Colonic mucosa (tissue), 4 donors: Measurements from ENCODE around the gene TMEM187. TPM values are rescaled to one million over a fixed set of nuclear protein-coding genes. Genes with fewer than 3 reads are reported as not detected.

ENCODE experiments used
- DNase-seq: peaks from one replicate; pipeline ENCODE4 v3.0.0-alpha.2; 2020
- H3K27ac ChIP-seq: fragments of 200-600 bp; one replicate; pipeline ENCODE4 v1.8.0; 2021
- H3K27me3 ChIP-seq: fragments of 200-600 bp; one replicate; pipeline ENCODE4 v1.8.0; 2021
- H3K36me3 ChIP-seq: fragments of 200-600 bp; one replicate; pipeline ENCODE4 v1.8.0; 2021
- H3K4me1 ChIP-seq: fragments of 200-600 bp; one replicate; pipeline ENCODE4 v1.8.0; 2021; ENCODE audit warnings: mild to moderate bottlenecking
- H3K4me3 ChIP-seq: fragments of 200-600 bp; one replicate; pipeline ENCODE4 v1.8.0; 2021
- H3K9ac ChIP-seq, 2 donors: one replicate each; pipeline ENCODE4 v1.7.0; 2013; ENCODE audit warnings: control low read depth in 2 of 2, low read depth in 2 of 2, low read length in 2 of 2
- H3K9me3 ChIP-seq: fragments of 200-600 bp; one replicate; pipeline ENCODE4 v1.8.0; 2021
- CTCF ChIP-seq: fragments of 200-600 bp; IDR thresholded peaks from one replicate; pipeline ENCODE4 v1.8.0; 2022; ENCODE audit warnings: antibody characterized with exemption, mild to moderate bottlenecking
- intact Hi-C: fragments of 100-400 bp; cut with DNase I; formaldehyde crosslinking; loops from one replicate; pipeline ENCODE4 v1.14.1; 2022
- total RNA-seq, 2 donors: library from RNA; stranded (reverse); fragmentation: NEBNext Ultra II Directional in 1 of 2; extraction: Animal tissue kit (Norgen Biotek cat#: 25700) in 1 of 2; gene quantifications; one replicate each; pipeline ENCODE4 v1.2.1, GENCODE V29; 2021
- donor health status: healthy.
- donor health status: DM: no; HTN: no; CAD: no.
- donor health status: DM: no; HTN: no; CAD: no.

TMEM187 gene
- total RNA-seq, 2 donors from 2014 or later: 8.7 to 19.2 TPM

- TF ChIP-seq CTCF: no peak
- Histone ChIP-seq H3K9me3 (no peaks in the 10 kb centered on the region), H3K27me3 (no peaks in the 10 kb centered on the region), H3K4me1 (no peaks in the 10 kb centered on the region), H3K36me3 (no peaks in the 10 kb centered on the region), H3K9ac (no peak overlapping the region), H3K27ac (no peak overlapping the region), H3K4me3 (no peak overlapping the region)
- no peak for DNase-seq
- intact Hi-C loops: no loop called here
Observed at GRCh38 chrX:154021131-154021611, 48.6 kb downstream of the TMEM187 start.

GRCh38 chrX:154022108-154022507 is 49.6 kb downstream of the TMEM187 start:
- no peaks in the 10 kb centered on the region for H3K4me1 ChIP-seq
- intact Hi-C loops: no loop called here
- DNase-seq: no peak
- TF ChIP-seq CTCF: no peak
- no peak overlapping the region for H3K27ac ChIP-seq
- no peaks in the 10 kb centered on the region for H3K36me3 ChIP-seq
- no peak overlapping the region for H3K4me3 ChIP-seq
- no peaks in the 10 kb centered on the region for H3K9me3 ChIP-seq
- no peaks in the 10 kb centered on the region for H3K27me3 ChIP-seq
- H3K9ac ChIP-seq: no peak overlapping the region

DNA sequence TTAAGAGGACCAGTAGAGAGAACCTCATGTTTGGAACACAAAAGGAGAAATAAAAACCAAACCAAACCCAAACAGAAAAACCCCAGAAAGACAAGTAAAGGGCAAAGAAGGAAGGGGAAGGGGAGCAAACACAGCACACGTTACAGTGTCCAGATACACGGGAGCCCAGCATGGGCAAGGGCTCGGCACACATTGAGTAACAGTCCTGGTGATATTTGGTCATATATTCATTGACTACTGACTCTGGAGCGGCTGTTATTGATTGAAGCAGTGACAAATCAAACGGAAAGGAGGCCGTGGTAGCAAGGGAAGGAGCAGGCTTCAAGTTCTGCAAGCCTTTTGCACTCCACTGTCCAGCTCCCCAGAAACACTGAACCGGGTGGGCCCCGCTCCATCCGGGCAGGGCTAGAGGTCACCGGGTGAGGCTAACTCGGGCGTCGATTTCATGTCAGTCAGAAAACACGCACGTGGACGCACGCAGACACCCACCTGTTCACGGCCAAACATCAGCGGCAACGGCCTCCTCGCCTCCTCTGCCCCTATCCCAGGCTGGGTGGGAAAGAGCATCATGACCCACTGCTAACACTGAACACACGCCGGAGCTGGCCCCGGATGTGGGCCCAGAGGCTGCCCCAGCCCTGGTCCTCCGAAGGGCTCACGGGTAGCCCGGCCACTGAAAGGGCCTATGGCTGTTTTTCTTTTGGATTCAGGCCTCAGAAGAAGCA is 50.9 kb downstream of the TMEM187 start:
- intact Hi-C loops: no loop called here
- Histone ChIP-seq H3K4me3 (no peak overlapping the region), H3K36me3 (no peaks in the 10 kb centered on the region), H3K9me3 (no peaks in the 10 kb centered on the region), H3K27ac (no peak overlapping the region), H3K4me1 (no peaks in the 10 kb centered on the region), H3K27me3 (no peaks in the 10 kb centered on the region), H3K9ac (no peak overlapping the region)
- DNase-seq: no peak
- no peak for TF ChIP-seq CTCF

DNA sequence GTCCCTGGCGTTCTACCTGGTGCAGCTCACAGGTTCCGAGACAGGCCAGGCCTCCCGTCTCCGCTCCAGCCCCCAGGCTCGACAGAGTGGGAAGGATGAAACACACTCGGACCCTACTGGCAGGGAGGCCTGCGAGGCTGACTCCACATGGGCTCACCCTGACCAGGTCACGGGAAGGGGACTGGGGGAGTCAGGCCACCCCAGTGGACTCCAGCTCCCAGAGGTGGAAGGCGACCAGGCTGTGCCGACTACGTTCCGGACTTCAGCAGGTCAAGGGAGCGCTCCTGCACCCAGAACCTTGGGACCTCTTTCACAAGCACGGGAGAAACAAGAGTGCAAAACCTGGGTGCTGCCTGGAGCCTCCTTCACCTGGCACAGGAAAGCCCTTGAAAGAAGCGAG is 51.7 kb downstream of the TMEM187 start:
- TF ChIP-seq CTCF: no peak
- H3K36me3 ChIP-seq: no peaks in the 10 kb centered on the region
- H3K9ac ChIP-seq: no peak overlapping the region
- H3K27me3 ChIP-seq: no peaks in the 10 kb centered on the region
- H3K4me1 ChIP-seq: no peaks in the 10 kb centered on the region
- intact Hi-C loops: no loop called here
- H3K27ac ChIP-seq: no peak overlapping the region
- no peak for DNase-seq
- H3K9me3 ChIP-seq: no peaks in the 10 kb centered on the region
- H3K4me3 ChIP-seq: no peak overlapping the region

- H3K4me1 ChIP-seq: no peaks in the 10 kb centered on the region
- intact Hi-C loops: no loop called here
- no peak overlapping the region for H3K9ac ChIP-seq
- no peaks in the 10 kb centered on the region for H3K27me3 ChIP-seq
- H3K36me3 ChIP-seq: no peaks in the 10 kb centered on the region
- H3K27ac ChIP-seq: no peak overlapping the region
- H3K9me3 ChIP-seq: no peaks in the 10 kb centered on the region
- no peak for DNase-seq
- no peak overlapping the region for H3K4me3 ChIP-seq
- TF ChIP-seq CTCF: no peak
Observed at GRCh38 chrX:154025230-154025629, 52.7 kb downstream of the TMEM187 start.
